ENCODE results near the gene CARS1. TPM values are rescaled to one million over a fixed set of nuclear protein-coding genes. Genes with fewer than 3 reads are reported as not detected.

CARS1 gene
- total RNA-seq, 1 donor from 2014 or later = 53.4 TPM

DNA sequence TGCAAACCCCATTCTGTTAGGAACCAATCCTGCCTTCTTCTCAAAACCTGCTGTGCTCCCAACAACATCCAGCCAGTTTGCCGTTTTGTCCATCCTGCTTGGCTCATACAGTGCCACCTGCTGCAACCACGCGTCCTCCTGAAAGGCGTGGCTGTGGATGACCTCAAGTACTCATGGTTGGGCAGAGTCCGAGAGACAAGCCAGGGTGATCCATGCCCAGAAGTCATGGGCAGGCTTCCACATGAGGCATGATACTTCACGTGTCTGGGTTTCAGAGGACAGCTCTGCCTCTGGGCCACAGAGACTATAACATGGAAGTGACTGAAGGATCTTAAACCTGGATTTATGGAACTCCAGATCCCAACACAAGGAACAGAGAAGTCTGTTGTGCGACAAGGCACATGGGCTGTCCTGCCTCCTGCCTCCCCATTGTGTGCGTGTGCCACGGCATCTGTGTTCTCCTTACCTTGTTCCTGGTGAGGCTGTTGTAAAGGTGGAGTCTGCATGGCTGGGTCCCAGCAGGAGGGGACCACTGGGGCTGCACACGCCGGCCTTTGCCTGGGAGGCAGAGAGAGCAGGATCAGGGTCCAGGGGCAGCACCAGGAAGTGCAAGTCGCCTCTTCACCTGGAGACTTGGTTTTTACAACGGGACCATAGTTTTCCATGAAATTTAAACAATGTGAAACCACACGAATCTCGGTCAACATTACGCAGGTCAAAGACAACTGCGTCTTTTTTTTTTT, 15.4 kb downstream of the CARS1 start:
- no peak for DNase-seq (ENCODE audit: extremely low read depth, low read depth, low spot score)

DNA sequence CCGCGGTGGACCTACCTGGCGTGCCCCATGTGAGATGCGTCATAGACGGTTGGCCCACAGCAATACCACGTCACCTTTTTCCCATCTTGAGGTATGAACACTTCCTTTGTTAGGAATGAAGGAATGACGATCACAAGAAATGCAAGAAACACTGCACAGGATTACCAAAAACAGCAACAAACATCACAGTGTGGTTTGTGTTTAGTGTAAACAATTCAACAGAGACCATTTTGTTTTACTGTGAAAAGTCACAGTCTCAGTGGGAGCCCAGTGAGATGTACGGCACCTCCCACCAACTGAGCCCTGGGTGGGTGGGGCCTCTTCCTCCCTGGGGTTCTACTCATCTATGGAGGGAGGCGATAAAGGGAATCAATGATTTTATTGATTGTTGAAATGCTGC, 16.3 kb downstream of the CARS1 start:
- DNase-seq (ENCODE audit: extremely low read depth, low read depth, low spot score) = no peak

DNA sequence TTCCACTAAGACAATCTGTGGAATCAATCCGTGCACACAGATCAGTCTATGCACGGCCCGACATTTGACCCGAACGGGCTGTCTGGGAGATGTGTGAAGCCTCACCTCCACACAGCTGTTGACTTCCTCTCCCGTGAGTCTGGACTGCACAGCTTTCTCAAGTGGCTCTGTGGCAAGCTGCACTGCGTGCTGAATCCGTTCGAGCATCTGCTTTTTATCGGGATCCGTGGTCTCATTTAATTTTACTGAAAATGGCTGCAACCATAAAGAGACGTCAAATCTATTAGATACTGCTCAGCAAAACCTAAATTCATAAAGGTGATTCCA, 19.3 kb downstream of the CARS1 start:
- no peak for DNase-seq (ENCODE audit: extremely low read depth, low read depth, low spot score)

DNA sequence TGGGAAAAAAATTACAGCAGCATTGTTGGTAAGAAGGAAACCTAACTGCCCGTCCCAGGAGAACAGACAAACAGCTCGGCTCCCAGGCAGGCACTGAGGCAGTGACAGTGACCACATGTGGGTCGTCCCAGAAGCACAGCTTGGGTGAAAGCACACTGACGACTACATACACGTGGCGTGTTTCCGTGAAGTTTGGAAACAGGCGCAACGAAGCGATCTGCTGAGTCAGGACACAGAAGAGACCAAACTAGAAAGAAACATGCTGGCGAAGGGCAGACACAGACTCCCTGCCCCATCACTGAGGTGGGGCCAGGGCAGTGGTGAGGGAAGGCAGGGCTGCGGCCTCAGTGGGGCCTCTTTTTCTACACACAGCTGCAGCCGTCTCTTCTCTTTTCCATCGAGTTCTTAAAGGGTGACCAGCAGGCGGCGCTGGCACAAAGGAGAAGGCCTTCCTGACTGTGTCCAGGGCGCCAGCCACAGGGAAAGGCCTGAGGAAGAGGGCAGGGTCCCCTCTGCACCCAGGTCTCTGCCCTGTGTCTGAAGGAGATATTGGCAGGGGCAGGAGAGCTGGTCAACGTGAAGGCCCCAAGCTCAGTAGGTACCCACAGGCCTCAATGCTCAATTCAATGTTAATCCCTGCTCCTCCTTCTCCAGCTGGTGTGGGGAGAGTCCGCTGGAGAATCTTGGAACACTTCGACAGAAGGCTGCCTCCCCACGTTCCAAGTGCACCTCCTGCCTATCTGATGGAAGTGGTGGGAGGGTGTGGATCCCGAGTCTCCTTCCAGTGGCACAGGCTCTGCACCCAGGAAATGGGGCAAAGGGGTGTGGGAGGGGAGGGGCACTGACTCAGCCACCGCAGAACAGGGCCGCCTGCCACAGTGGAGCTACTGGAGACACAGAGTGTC, 19.9 kb downstream of the CARS1 start:
- no peak for DNase-seq (ENCODE audit: extremely low read depth, low read depth, low spot score)

DNA sequence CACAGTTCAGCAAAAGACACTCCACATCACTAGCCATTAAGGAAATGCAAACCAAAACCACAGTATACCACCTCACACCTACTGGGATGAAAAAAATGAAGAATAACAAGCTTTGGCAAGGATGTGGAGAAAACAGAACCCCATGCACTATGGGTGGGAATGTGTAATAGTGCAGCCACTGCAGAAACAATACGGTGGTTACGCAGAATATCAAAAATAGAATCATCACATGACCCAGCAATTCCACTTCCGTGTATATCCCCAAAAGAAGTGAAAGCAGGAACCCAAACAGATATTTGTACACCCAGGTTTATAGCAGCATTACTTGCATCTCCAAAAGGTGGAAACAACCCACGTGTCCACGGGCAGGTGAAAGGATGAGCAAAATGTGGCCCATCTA, 20.8 kb downstream of the CARS1 start:
- no peak for DNase-seq (ENCODE audit: extremely low read depth, low read depth, low spot score)

DNA sequence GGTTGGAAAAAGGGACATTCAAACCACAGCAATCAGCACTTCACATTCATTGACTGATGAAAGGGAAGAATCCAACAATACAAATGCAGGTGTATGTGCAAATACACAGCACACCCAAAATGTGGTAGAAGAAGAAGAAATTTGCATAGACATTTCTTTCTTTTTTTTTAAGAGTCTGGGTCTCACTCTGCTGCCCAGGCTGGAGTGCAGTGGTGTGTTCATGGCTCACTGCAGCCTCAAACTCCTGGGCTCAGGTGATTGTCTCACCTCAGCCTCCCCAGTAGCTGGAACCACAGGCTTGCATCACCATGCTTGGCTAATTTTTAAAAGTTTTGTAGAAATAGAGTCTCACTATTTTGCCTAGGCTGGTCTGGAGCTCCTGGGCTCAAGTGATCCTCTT, 21.9 kb downstream of the CARS1 start:
- no peak for DNase-seq (ENCODE audit: extremely low read depth, low read depth, low spot score)

DNA sequence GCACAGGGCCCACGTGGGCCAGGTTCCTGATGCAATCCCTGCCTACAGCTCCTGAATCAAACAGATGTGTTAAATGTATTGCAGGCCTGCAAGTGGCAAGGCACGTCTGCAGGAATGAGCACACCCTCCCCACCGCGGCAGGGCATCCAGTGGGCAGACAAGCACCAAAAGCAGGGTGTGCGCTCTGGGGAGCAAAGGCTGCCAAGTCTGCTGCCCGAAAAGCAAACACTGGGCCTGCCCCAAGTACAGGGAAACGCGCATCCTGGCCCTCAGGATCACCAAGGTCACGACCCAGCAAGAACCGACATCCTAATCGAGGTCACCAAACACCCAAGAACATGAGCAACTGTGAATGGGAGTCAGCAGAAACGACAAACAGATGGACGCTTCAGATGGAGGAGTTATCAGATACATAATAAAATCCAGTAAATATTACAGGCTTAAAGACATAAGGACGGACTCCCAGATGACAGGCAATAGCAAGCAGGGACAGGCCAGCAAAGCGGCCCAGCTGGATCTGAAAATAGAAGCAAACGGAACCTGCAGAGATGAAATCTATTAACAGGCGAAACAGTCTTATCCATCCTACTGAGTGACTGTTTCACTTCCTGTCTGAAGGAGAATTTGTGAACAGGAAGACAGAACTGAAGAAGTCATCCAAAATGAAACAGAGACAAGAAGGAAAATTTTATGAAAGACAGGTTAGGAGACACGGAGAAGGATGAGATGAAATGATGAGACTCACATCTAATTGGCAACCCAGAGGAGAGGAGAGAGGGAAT, 26.7 kb downstream of the CARS1 start:
- no peak for DNase-seq (ENCODE audit: extremely low read depth, low read depth, low spot score)

DNA sequence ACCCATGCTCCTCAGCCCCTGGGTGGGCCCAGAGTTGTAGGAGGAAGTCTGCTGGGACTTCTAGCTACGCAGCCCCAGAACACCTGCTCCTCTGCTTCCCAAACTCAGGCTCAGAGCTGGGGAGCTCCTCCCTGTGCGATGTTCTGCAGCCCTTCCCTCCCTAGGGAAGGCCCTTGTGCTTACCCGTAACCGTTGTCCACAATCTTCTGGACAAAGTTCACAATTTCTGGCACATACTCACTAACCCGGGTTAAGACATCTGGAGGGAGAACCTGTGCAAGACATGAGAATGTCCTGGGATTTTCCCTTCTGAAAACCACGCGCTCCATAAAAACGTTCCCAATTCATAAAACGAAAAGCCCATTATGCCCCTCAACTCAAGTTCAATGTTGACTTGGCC, 28.4 kb downstream of the CARS1 start:
- DNase-seq (ENCODE audit: extremely low read depth, low read depth, low spot score) = no peak

DNA sequence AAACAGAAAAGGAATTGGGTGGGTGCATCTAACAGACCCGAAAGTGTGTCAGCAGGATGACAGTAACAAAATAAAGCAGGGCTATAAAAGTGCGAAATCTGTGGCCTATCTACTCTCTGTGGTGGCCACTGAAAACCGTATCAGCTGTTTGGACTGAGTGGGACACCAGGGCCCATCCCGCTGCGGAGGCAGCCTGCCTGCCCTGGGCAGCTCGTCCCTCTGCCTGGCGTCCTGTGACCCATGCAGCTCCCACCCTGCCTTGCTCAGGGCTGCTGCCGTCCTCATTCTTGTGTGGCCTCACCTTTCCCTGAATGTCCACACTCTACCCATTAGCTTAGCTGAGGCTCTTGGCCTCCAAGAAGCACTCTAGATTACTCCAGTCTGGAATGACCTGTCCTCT, 30.4 kb downstream of the CARS1 start:
- no peak for DNase-seq (ENCODE audit: extremely low read depth, low read depth, low spot score)

DNA sequence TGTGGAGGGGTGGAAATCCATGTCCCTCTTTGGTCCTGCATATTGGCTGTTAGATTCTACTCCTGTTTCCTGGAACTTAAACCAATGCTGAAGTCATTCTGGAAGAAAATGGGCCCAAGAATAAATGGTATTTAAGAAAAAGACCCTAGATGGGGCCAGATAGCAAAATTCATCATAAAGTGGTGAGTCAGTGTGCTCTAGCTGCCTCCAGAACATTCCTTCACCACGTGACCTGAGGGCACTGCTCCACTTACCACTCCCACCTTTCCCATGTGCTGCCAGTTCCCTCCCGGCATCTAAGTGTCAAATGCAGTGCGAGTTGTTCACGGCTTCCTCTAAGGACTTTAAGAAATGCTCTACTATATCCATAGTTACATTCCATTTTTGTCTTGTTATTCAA, 34.2 kb downstream of the CARS1 start:
- no peak for DNase-seq (ENCODE audit: extremely low read depth, low read depth, low spot score)

DNA sequence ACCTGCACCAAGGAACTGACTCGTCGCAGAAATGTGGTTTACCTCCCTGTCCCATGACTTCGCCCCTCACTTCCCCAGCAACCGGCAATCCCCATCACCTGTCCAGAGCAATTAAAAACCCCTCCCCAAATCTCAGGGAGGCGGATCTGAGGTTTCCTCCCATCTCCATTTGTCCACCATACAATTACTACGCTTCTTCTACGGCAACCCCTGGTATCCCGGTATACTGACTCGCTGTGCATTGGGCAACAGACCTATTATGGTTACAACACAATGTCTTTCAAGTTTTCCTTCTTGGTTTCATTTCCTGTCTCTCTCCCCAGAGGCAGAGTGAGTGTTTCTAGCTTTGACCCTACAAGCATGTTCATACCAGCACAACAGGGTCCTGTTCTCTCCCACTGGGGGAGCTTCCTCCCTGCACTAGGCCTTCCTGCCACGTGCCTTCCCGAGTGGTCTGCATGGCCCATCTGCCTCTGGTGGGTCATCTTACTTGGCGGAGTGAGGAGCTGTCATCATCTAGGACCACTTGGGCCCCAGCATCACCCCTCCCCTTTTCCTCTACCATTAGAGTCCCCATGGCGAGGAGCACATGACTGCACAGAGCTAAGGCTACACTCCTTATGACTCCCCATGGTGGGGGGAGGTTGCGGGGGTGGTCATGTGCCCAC, 34.8 kb downstream of the CARS1 start:
- DNase-seq (ENCODE audit: extremely low read depth, low read depth, low spot score) = no peak

DNA sequence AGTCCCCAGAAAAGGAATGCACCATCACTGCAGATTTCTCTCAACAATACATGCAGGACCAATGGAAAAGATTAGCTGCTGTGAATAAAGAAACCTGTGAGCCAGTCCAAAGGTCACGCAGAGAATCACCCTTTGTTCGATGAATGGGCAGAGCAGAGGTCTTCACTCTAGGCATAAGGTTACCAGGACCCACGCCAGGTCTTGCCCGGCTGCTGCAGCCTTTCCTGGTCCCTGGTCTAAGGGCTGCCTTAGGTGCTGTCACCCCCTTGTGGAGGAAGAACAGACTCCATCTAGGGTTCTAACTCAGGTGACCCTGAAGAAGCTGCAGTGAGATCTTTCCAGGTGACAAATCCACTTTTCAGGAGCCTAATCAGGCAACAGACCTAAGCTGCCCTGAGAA, 36.1 kb downstream of the CARS1 start:
- DNase-seq (ENCODE audit: extremely low read depth, low read depth, low spot score) = no peak

DNA sequence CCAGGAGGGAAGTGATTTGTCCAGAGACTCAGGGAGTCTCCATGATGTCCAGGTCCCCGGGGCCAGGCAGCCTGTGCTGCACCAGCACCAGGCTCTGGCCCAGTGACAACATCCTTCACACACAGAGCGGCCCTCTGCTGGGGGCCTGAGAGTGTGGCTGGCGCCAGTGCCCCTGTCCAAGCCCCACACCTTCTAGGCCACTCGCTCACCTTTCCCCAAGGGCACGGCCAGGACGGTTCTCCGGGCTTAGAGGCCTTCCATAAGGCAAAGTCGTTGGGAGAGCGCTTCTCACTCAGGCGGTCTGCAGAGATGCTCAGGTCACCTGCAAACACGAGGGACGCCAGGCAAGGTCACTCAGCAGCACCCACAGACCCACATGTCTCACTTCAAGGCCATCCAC, 37.2 kb downstream of the CARS1 start:
- no peak for DNase-seq (ENCODE audit: extremely low read depth, low read depth, low spot score)

DNA sequence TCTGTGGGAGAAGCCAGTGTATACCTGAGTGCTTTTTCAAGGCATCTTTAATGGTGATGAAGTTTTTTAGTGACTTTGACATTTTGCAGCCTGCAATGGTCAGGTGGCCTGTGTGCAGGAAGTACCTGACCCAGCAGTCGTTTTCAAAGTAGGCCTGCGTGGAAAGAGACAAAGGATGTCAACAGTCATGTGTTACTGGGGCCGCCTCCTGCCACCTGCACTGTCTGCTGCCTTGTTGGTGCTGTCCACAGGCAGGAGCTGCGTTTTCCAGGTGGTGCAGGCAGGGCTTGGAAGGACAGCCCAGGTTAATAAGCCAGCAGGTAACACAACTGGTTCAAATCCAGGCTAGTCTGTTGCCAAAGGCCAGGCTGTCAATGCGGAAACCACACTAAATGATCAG, 38.6 kb downstream of the CARS1 start:
- DNase-seq (ENCODE audit: extremely low read depth, low read depth, low spot score) = no peak

DNA sequence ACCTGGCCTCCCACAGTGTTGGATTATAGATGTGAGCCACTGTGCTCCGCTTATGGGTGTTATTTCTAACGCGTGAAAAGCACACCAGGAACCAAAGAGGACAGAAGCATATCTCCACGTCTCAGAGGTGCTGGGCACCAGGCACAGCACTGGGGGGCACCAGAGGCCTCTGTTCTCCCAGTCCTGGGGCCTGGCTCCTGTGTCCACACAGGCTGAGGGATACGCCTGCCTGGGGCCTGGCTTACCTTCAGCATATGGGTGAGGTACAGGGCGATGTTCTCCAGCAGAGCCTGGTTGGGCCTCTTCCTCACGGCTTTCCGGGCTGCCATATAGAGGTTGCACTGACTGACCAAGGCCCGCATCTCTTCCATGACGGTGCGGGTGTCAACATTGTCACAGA, 40.4 kb downstream of the CARS1 start:
- DNase-seq (ENCODE audit: extremely low read depth, low read depth, low spot score) = no peak

DNA sequence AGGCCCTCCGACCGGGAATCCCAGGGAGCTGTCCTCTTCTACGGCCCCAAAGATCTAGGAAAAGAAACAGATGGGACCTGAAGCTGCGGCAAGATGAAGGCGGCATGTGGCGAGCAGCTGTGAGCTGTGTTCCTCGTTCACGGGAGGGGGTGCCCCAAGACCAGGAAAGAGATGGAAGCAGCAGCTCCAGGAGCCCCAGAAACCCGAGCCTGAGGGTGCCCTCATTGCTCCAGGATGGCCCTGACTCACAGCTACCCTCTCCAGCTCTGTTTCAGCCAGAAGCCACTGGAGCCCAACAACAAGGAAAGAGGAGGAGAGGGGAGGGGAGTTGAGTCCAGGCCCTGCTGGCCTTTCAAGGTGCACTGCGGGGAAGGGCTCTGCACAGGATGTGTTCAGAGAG, 41.4 kb downstream of the CARS1 start:
- no peak for DNase-seq (ENCODE audit: extremely low read depth, low read depth, low spot score)

DNA sequence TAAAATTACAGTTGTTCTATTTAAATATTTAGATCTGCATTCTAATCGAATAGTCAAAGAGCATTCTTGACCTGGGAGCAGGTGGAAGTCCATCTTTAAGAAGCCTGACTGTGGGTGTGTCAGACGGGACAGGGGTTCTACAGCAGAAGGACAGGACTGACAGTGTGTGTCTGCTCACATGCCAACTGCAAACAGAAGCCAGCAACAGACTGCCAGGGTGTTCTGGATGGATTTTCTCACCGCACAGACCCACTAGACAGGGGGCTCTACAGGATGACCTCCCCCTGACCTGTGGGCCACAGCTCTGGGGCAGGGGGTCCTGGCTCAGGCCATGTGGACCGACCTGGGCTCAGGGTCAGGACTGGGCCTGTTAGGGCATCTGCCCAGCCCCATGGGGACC, 42.3 kb downstream of the CARS1 start:
- no peak for DNase-seq (ENCODE audit: extremely low read depth, low read depth, low spot score)

DNA sequence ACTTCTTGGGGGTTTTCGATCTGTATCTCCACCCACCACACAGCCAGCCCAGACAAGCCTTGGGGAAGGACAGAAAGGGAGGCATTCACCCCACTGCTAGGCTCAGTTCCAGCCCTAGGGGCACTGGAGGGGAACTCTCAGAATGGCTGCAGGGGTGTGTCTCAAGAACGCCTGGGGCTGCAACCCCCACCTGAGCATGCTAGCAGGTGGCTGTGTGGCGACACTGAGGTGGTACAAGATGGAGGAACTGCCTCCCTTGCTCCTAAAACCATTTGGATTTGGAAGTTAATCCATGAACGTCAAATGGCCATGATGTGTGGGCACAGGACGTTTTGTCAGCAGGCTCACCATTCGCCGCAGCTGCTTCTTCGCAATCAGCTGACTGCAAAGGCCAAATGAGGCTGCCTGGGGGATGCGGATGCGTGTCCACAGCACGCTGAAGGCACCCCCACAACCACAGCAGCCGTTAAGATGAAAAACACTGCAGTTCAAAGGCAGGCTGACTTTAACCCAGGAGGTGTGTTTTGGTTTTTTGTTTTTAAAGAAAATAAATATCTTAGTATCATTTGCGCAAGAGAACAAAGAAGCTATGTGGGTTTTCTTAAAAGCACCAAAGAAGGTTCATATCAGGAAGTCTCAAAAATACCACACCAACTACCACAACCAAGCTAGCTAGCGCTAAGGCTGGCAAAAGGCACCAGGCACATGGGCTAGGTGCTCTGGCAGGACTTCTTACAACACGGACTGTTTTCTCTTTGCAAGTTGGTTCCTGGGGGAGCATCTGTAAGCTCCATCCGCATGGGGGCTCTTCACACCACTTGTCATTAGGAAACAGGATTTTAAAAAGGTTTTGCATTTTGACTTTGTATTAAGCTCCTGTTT, 42.9 kb downstream of the CARS1 start:
- DNase-seq (ENCODE audit: extremely low read depth, low read depth, low spot score) = no peak

DNA sequence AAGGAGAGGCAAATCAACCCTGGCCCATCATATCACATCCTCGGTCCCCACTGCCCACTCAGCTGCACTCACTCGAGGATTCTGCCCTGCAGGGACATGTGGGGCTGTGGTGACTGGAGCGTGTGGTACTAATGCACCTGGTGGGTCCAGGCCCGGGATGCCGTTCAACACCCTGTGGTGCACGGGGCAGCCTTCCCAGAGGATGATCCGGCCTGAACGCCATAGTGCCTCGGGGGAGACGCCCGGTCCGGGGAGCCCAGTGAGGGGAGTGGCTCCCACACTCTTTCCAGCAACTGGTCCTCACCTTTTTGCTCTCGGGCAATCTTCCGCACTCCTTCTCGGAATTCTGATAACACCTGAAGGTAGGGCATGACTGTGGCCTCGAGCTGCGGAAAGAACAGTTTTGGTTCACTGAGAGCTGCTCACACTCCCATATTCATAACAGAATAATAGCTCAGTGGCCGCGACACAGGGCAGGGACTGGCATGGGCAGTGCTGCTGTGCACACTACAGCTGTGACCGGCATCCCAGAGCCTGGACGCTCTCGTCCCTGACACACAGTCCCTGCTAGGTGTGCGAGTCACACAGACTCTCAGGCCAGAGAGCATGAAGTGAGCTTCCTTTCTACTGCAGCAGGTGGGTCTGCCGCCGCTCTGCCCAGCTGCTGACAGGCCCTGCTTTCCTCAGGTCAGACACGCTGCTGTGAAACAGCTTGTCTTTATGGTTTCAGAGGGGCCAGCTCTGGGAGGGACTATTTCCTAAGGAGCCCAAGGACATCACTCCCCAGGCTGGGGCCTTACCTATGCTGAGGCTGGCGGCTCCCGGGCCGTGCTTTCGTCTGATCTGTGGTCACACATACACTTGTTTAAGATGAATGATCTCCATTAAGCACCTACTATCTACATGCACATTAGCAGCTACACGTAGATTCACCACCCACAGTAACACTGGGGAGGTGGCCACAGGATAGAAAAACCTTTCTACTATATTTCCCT, 45.0 kb downstream of the CARS1 start:
- no peak for DNase-seq (ENCODE audit: extremely low read depth, low read depth, low spot score)
